ENCODE results near the gene NOL12.
"Not testable (repeated sequence)": the region's sequence is repeated elsewhere in the genome, so short reads cannot be mapped to it uniquely, and the experiment has no call there.

NOL12 gene, protein sequence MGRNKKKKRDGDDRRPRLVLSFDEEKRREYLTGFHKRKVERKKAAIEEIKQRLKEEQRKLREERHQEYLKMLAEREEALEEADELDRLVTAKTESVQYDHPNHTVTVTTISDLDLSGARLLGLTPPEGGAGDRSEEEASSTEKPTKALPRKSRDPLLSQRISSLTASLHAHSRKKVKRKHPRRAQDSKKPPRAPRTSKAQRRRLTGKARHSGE

DNA sequence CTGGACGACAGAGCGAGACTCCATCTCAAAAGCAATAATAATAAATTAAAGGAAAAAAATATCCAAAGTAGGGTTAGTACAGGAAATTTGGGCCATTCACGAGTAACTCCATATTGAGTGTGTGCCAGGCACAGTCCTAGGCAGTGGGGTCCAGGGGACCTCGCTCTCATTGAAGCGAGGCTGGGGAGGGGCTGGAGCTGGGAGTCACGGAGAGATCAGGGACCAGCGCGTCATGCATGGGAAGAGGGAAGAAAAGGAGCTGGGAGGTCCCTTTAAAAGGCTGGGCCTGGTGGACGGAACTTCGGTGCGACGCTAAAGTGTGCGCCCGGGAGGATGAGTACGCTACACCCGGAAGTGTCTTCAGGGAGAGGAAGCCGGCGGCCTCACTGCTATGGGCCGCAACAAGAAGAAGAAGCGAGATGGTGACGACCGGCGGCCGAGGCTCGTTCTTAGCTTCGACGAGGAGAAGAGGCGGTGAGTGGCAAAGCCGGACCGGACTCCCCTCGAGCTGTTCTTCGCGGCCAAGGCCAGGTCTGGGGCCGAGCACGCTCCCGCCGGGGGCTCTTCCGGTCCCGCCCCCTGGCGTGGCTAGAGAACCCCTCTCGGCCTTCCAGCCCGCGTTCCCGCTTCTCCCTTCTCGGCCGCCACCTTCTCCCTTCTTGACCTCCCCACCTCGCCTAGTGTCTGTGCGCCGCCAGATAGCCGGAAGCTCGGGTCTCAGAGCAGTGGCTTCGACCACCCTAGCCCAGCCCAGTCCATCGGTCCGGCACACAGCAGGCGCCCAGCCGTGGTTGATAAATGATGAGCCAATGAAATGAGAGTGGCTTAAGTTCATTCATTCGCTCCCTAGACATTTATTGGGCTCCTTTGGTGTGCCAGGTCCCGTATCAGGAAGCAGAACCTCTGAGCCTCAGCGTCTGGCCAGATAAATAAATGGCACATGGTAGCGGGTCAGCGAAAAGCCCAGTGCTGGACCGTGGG is at the start of gene NOL12:
Gene NOL12 (plus strand): TSS at position 342 of the 981 bp plus-strand sequence. CDS start 50 bp downstream, at position 392.
- peak; percentile 76 to 95 (median 86) for DNase-seq

GRCh38 chr22:37636949-37637273 is 49.2 kb upstream of the NOL12 start:
- no peak for DNase-seq
- intact Hi-C loops (cut with DNase I) = no loop called here

More for the DNA sequence above, at the start of gene NOL12:
- intact Hi-C loops (cut with DNase I) = no loop called here

- intact Hi-C loops (cut with DNase I) = no loop called here
- DNase-seq = no peak
Observed at GRCh38 chr22:37638391-37639069, 47.6 kb upstream of the NOL12 start.

- DNase-seq = peak in 3 of 42 donors; percentile 23 to 56 (median 41)
- intact Hi-C loops (cut with DNase I) = no loop called here
Observed at GRCh38 chr22:37639070-37639760, 46.9 kb upstream of the NOL12 start, which contains the start of gene SH3BP1. TSS of gene SH3BP1 (plus strand) at chr22:37639669. CDS start at chr22:37639788, 119 bp downstream.

DNA sequence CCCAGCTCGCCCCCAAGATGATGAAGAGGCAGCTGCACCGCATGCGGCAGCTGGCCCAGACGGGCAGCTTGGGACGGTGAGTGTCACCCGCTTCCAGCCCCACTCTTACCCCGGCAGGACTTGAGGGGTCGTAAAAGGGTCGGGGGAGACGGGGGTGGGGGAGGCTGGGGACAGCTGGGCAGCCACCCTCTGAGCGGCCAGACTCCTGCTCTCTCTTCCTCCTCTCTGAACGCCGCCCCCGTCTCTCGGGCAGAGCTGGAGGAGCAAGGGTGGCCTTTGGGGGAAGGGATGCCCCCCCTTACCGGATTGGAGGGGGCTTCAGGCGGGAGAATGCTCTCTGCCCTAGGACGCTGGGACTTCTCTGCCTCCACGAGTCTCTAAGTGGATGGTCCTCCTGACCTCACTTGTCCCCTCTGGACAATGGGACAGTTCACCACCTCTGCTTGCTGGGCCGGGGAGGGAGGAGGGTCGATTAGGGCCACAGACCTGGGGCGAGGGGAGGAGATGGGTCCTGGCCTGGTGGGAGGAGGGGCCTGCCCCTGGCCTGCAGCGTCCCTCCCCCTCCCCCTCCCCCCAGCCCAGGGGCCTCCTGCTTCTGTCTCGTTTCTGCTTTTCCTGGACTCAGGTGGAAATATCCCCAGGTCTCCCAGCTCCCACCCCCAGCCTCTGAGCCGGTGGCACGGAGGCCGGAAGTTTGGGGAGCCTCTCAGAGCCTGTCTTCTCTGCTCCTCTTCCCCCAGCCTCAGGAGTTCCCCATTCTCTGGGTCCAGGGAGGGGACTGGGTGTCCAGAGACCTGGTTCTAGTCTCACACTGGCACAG is 46.2 kb upstream of the NOL12 start:
- intact Hi-C loops (cut with DNase I) = loop anchor here (5.0 kb wide), 1 partner anchor 42 kb away; no protein-coding TSS in a partner anchor
- DNase-seq = no peak

GRCh38 chr22:37640591-37641560 is 45.3 kb upstream of the NOL12 start:
- no peak for DNase-seq
- intact Hi-C loops (cut with DNase I) = loop anchor here (5.0 kb wide), 1 partner anchor 41 kb away; no protein-coding TSS in a partner anchor

DNA sequence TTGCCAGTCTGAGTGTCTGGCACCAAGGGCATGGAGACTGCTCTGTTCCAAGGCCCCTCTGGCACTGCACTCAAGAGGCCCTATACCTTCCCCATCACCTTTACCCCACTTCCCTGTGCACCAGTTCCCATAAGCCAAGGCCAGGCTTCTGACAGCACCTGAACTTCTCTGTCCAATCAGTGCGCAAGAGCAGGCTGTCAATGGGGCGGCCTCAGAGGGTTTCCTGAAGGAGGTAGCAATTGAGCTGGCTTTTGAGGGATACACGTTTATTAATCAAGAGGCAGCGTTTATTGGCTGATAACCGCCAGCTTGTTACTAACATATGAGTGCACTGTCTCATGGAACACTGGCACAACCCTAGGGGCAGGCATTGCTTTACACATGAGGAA is 44.6 kb upstream of the NOL12 start:
- intact Hi-C loops (cut with DNase I) = loop anchor here (5.0 kb wide), 1 partner anchor 41 kb away; no protein-coding TSS in a partner anchor
- DNase-seq = no peak

GRCh38 chr22:37643225-37643847 is 42.8 kb upstream of the NOL12 start:
- intact Hi-C loops (cut with DNase I) = loop anchor here (5.0 kb wide), 1 partner anchor 39 kb away; no protein-coding TSS in a partner anchor
- DNase-seq = peak; percentile 51 to 95 (median 88)

GRCh38 chr22:37647317-37647716 is 38.8 kb upstream of the NOL12 start:
- DNase-seq = no peak
- intact Hi-C loops (cut with DNase I) = no loop called here

DNA sequence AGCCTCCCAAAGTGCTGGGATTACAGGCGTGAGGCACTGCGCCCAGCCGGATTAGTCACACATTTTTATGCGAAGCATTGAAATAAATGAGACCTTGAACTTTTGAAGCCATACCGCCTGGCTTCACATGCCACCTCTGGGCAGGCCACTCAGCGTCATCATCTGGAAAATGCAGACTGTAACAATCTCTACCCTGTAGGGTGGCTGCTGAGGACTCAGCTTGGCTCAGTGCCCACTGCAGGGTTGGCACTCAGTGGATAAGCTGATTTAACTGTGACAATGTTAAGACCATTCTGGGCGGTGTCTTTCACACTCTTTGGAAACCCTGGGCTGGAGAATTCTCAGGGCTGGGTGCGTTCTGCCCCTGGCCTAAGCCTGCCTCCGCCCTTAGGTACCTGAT is 38.2 kb upstream of the NOL12 start:
- intact Hi-C loops (cut with DNase I) = no loop called here
- no peak for DNase-seq

DNA sequence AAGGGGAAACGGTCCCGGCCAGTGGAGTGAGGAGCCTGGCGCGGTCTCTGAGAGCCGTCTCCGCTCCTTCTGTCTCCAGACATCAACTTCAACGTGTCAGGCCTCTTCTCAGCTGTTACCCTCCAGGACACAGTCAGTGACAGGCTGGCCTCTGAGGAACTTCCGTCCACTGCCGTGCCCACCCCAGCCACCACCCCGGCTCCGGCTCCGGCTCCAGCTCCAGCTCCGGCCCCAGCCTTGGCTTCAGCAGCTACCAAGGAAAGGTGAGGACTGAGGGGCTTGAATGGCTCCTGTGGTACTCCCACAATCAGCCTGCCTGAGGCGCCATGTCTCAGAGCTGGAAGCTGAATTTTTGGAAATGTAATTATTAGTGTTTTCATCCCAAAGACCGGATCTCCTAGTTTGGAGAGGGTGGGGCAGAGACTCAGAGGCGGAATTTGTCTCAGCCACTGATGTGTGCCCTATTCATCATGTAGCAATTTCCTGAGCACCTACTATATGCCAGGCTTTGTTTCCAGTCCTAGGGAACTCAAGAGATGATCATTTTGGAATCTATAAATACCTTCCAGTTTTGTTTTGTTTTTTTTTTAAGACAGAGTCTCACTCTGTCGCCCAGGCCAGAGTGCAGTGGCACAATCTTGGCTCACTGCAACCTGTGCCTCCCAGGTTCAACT is 35.5 kb upstream of the NOL12 start:
- no peak for DNase-seq
- intact Hi-C loops (cut with DNase I) = no loop called here

GRCh38 chr22:37654563-37655251 is 31.4 kb upstream of the NOL12 start:
- intact Hi-C loops (cut with DNase I) = no loop called here

GRCh38 chr22:37655252-37655563 is 30.9 kb upstream of the NOL12 start:
- DNase-seq = no peak

More at GRCh38 chr22:37654563-37655251, 31.4 kb upstream of the NOL12 start:
- no peak for DNase-seq

DNA sequence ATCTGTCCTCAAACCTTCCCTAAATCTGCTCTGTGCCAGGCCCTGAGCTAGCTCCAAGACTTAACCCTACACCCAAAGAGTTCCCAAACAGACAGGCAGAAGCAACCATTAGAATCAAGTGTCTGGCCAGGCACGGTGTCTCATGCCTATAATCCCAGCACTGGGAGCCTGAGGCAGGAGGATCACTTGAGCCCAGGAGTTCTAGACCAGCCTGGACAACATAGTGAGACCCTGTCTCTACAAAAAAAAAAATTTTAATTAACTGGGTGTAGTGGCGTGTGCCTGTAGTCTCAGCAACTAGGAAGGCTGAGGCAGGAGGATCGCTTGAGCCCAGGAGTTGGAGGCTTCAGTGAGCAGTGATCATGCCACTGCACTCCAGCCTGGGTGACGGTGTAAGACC is 29.6 kb upstream of the NOL12 start:
- intact Hi-C loops (cut with DNase I); DNase-seq: not testable (repeated sequence)

More at GRCh38 chr22:37655252-37655563, 30.9 kb upstream of the NOL12 start:
- intact Hi-C loops (cut with DNase I) = no loop called here

- intact Hi-C loops (cut with DNase I) = no loop called here
- DNase-seq = no peak
Observed at GRCh38 chr22:37657590-37658132, 28.5 kb upstream of the NOL12 start.
